OCI-LY1 (cell line): ENCODE results near the gene GORASP1.
A peak's percentile ranks its signal among the peaks of the same experiment; 100 is the strongest.

Experiments
- CTCF ChIP-seq: fragments of 200-600 bp; sonication (generic), shearing (Covaris generic); IDR thresholded peaks from 2 replicates; pipeline ENCODE4 v1.5.1; 2017; ENCODE audit warnings: mild to moderate bottlenecking, antibody characterized with exemption, low read length, moderate library complexity, mixed read lengths
- EZH2 ChIP-seq: fragments of 200-600 bp; sonication (generic), shearing (Covaris generic); IDR thresholded peaks from 2 replicates; pipeline ENCODE4 v1.8.0; 2017; ENCODE audit warnings: borderline replicate concordance, mixed run types, mild to moderate bottlenecking, antibody characterized with exemption, low read length, moderate library complexity, mixed read lengths

GRCh38 chr3:39086144-39086543 is 21.3 kb downstream of the GORASP1 start:
- TF ChIP-seq CTCF (peak; percentile 22; the same call in 1 of the 2 replicates), EZH2 (no peak)
